Calu3 (cell line): Measurements from ENCODE around the gene CFAP77. TPM values are rescaled to one million over a fixed set of nuclear protein-coding genes. Genes with fewer than 3 reads are reported as not detected.

Experiments
- BruUV-seq: library from RNA; stranded (reverse); fragments of 400-500 nt; replicated peaks from 2 replicates; lab custom pipeline; 2021; lab: Mats Ljungman, UMichigan
- CTCF ChIA-PET: fragments of 300-600 bp; sonication (Branson Sonifier 250); formaldehyde crosslinking; loops from one replicate; lab custom pipeline; 2022; ENCODE audit warnings: antibody characterized with exemption; lab: Charles Lee
- DNase-seq: peaks from one replicate; pipeline ENCODE4 v3.0.0; 2022
- H3K27ac Mint-ChIP-seq: one replicate; pipeline ENCODE4 v1.8.0; 2022; ENCODE audit warnings: mixed read lengths; ENCODE audit not compliant: unreplicated experiment
- H3K27me3 Mint-ChIP-seq: one replicate; pipeline ENCODE4 v1.8.0; 2022; ENCODE audit warnings: mixed read lengths; ENCODE audit not compliant: unreplicated experiment
- H3K36me3 Mint-ChIP-seq: one replicate; pipeline ENCODE4 v1.8.0; 2022; ENCODE audit warnings: mild to moderate bottlenecking, moderate library complexity, mixed read lengths; ENCODE audit not compliant: insufficient read depth, unreplicated experiment
- H3K4me1 Mint-ChIP-seq: one replicate; pipeline ENCODE4 v1.8.0; 2022; ENCODE audit warnings: mild to moderate bottlenecking, low read depth, mixed read lengths; ENCODE audit not compliant: unreplicated experiment
- H3K4me3 Mint-ChIP-seq: one replicate; pipeline ENCODE4 v1.8.0; 2022; ENCODE audit warnings: mild to moderate bottlenecking, low read depth, moderate library complexity, mixed read lengths; ENCODE audit not compliant: unreplicated experiment
- H3K9me3 Mint-ChIP-seq: one replicate; pipeline ENCODE4 v1.8.0; 2022; ENCODE audit warnings: low read depth, mixed read lengths; ENCODE audit not compliant: unreplicated experiment
- CTCF ChIP-seq: fragments of 200-600 bp; IDR thresholded peaks from one replicate; pipeline ENCODE4 v1.8.0; 2022; ENCODE audit warnings: antibody characterized with exemption; ENCODE audit not compliant: unreplicated experiment
- intact Hi-C: fragments of 100-400 bp; cut with micrococcal nuclease; formaldehyde crosslinking; loops from one replicate; pipeline ENCODE4 v1.10.0; 2022; ENCODE audit not compliant: unreplicated experiment
- total RNA-seq: library from RNA; stranded (reverse); gene quantifications from 2 replicates; pipeline ENCODE4 v1.2.3, GENCODE V29; 2022

CFAP77 gene
- total RNA-seq, 1 experiment from 2014 or later = not detected

DNA sequence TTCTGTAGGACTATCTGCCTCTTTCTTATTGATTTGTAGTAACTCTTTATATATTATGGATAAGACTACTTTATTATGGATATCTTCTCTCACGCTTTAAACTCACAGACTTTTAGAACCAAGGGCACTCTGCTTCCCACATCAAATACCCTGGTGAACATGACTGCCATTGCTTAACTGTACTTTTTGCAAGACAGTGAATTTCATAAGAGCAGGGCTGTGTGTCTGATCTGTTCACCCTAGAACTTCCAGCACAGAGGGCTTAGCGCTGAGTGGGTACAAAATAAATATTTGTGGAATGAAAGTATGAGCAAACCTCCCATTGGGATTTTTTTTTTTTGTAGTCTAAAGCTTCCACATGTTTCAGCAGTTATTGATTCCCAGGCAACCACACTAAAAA, 84.8 kb downstream of the CFAP77 start:
- no peak overlapping the region for H3K27ac Mint-ChIP-seq
- BruUV-seq = no TSS peak
- intact Hi-C loops = no loop called here
- no peaks in the 10 kb centered on the region for H3K36me3 Mint-ChIP-seq
- no peaks in the 10 kb centered on the region for H3K9me3 Mint-ChIP-seq
- H3K27me3 Mint-ChIP-seq = peaks cover 82% of the 10 kb centered on the region
- no peaks in the 10 kb centered on the region for H3K4me1 Mint-ChIP-seq
- CTCF ChIA-PET = no interaction called here
- no peak for DNase-seq
- no peak for TF ChIP-seq CTCF
- H3K4me3 Mint-ChIP-seq = no peak overlapping the region

GRCh38 chr9:132497731-132498130, 87.7 kb downstream of the CFAP77 start:
- Mint-ChIP-seq H3K27ac (no peak overlapping the region), H3K4me3 (no peak overlapping the region), H3K9me3 (no peaks in the 10 kb centered on the region), H3K4me1 (no peaks in the 10 kb centered on the region), H3K36me3 (no peaks in the 10 kb centered on the region), H3K27me3 (peaks cover 84% of the 10 kb centered on the region)
- intact Hi-C loops = no loop called here
- TF ChIP-seq CTCF = no peak
- BruUV-seq = no TSS peak
- no peak for DNase-seq
- CTCF ChIA-PET = interaction anchor here (1.4 kb wide), 1 partner anchor 9 kb away, joined by 3 read pairs; no protein-coding TSS in a partner anchor

- Mint-ChIP-seq H3K9me3 (no peaks in the 10 kb centered on the region), H3K4me1 (no peaks in the 10 kb centered on the region), H3K4me3 (no peak overlapping the region), H3K27ac (no peak overlapping the region), H3K27me3 (peaks cover 84% of the 10 kb centered on the region), H3K36me3 (no peaks in the 10 kb centered on the region)
- CTCF ChIA-PET = no interaction called here
- intact Hi-C loops = no loop called here
- no TSS peak for BruUV-seq
- no peak for DNase-seq
- TF ChIP-seq CTCF = no peak
Measured at GRCh38 chr9:132498531-132499210, 88.7 kb downstream of the CFAP77 start.

- DNase-seq = no peak
- Mint-ChIP-seq H3K9me3 (no peaks in the 10 kb centered on the region), H3K27me3 (peaks cover 80% of the 10 kb centered on the region), H3K27ac (no peak overlapping the region), H3K36me3 (no peaks in the 10 kb centered on the region), H3K4me3 (no peak overlapping the region), H3K4me1 (no peaks in the 10 kb centered on the region)
- no peak for TF ChIP-seq CTCF
- BruUV-seq = no TSS peak
- CTCF ChIA-PET = no interaction called here
- intact Hi-C loops = no loop called here
Measured at GRCh38 chr9:132499251-132499650, 89.2 kb downstream of the CFAP77 start.
